ENCODE measurements around the gene NPAS2.

The NPAS2 gene

DNA sequence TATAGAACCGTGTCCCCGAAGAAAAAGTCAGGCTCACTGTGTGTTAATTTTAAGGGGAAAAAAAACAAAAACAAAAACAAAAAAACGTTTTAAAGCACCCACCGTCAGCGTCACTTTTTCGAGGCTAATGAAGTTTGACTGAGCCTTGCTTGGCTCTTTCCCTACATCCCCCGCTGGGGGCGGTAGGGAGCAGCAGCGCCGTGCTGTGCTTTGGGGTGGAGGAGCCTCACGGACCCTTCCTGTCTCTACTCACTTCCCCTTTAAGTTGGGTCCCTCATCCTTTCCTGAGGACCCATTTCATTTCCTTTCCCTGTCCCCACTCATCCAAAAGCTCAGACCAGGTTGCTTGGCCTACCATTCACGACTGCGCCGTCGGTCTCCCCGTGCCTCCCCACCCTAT is 99.4 kb downstream of the NPAS2 start:
- no peak for DNase-seq

DNA sequence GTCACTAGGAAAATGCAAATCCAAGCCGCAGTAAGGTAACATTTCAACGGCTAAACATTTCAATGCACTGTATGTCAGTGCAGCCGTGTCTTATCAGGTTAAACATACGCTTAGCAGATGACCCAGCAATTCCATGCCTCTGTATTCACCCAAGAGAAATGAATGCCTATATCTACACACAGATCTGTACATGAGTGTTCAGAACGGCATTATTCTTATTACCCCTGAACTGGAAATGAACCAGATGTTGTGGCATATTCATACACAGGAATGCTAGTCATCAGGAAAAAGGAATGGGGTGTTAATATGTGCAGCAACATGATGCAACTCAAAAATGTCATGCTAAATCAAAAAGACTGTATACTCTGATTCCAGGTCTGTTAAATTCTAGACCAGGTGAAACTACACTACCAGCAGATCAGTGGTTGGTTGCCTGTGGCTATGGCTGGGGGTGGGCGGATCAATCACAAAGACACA is 101.8 kb downstream of the NPAS2 start:
- no peak for DNase-seq

- DNase-seq, result no peak
These were observed 103.6 kb downstream of the NPAS2 start for GRCh38 chr2:100923461-100924060.

GRCh38 chr2:100924122-100924519 is 104.2 kb downstream of the NPAS2 start:
- no peak for DNase-seq

DNA sequence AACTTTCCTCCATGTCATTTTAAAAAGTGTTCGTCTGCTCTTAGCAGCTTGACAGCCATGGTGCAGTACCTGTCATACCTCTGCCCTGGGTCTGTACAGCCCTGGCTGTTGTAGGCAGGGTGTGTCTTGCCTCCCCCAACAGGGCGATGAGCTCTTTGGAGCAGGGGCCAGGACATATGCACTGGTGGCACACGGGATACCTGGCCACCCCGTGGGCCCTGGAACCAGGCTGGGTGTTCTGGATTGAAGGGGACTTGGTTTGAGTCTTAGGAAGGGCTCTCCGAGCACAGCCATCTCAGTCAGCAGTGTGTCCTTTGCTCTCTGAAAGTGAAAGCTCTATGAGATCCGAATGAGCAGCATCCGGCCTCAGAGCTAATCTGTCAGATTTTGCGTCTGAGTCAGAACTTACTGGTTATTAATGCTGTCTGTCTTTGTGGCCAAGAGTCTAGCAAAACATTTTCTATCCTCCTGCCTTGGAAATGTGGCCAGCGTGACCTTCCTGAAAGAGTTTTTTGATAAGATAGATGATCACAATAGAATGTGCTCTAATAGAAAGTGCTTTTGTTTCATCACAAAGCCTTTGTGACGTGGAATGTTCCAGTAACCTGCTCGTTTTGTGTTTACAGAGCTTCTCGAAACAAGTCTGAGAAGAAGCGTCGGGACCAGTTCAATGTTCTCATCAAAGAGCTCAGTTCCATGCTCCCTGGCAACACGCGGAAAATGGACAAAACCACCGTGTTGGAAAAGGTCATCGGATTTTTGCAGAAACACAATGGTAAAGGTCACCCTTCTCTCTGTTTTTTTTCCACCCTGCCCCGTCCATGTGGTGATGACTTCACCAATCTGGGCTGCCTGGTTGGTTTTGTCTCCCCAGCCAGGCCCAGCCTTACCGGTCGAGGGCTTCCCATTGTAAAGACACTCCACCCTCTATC is 104.8 kb downstream of the NPAS2 start:
- no peak for DNase-seq

DNA sequence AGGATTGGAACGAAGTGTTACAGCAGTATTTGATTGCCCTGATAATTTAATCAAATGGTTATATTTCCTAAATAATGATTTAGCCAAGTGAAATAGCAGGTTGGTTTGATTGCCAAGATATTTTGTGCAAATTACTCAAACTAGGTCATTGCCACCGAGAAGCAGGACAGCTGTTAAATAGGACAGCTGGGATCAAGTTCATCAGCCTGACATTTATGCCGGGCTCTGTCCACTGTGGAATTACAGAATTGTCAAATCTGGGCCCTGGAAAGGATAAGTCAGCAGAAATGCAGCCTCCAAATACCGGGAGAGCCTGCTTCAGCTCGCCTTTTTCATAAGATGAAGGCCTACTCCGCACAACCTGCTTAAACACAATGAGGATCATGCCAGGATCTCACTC is 108.3 kb downstream of the NPAS2 start:
- no peak for DNase-seq

- DNase-seq, result no peak
These were observed 109.2 kb downstream of the NPAS2 start for GRCh38 chr2:100929147-100929546.

- DNase-seq, result no peak
These were observed 114.8 kb downstream of the NPAS2 start for GRCh38 chr2:100934504-100935371.

DNA sequence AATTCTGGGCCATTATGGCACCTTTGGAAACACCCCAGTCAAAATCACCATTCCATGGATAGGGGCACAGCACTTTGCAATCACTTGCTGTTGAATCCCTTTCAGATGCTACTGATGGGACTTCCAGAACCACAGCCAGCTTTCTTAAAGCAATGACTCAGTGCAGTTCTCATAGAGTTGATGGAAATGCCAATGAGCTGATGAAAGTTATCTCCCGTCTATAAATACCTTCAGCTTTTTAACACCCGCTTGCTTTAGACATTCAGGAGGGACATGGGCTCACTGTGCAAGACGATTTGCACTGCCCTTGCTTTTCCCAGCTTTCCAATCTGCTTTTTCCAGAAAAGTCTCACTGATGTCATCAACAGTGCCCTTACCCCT is 115.4 kb downstream of the NPAS2 start:
- DNase-seq, result no peak

GRCh38 chr2:100936070-100936741 is 116.3 kb downstream of the NPAS2 start:
- no peak for DNase-seq

DNA sequence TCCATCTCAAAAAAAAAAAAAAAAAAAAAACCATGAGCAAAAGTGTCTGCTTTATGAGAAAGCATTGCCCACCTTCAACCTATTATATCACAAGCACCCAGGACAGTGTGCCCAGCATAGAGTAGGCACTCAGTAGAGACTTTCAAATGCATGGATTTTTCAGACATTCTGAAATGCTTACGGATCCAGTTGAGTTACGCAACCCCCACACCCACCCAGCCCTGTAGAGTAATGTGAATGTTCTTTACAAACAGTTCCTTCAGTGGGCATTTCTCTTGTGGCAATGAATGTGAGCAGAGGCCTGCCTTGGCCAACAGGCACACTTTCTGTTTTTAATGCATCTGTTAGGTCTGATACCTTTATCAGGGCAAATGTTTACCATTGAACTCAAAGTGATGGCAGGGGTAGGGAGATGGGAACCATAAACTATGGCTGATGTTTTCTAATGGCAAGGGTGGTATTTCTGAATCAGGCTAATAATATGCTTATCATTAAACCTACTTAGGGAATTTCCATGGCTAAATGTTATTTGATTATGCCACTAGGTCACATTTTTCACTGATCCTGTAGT is 117.1 kb downstream of the NPAS2 start:
- DNase-seq, result no peak

DNA sequence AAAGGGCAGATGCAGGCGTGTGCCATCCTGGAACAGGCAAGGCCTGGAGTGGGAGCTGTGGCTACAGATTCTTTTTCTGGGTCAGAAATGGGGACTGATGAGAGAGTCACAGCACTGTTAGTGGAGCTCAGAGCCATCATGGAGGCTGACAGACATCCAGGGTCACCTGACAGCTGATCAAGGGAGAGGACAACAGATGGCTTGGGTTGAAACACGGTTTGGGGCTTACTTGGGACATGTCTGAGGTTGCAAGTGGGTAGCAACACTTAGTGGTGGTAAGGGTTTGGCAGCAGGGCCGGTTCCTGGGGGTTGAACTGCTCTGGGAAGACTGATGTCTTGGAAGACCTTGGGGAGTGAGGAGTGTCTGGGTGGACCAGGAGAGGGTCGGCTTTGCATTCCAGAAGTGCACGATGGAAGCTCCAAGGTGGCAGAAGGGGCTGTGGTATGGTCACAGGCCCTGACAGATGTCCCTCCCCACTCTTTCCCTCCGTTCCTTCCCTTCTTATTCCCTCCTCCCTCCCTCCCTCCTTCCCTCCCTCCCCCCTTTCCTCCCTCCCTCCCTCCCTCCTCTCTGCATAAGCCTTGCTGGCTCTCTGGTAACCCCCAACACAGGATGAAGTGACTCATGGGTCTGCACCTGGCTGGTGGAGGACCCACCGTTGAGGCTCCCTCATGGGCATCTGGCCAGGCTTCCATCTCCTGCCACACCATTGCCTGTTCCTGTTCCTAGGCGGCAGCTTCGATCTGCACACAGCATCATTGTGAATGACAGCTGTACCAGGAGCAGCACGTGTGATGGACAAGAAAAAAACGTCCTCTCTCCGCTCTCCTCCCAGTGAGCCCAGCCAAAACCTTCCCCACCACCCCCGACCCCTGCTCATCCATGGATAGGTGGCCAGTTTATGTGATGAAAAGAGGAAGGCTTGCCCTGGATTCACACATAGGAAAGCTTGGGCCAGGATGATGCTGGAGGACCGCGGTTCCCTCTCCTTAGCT is 118.4 kb downstream of the NPAS2 start:
- DNase-seq, result no peak

- no peak for DNase-seq
These were observed 119.5 kb downstream of the NPAS2 start for GRCh38 chr2:100939445-100939844.

GRCh38 chr2:100940240-100940639 is 120.3 kb downstream of the NPAS2 start:
- DNase-seq, result no peak

GRCh38 chr2:100940766-100941645 is 121.1 kb downstream of the NPAS2 start:
- DNase-seq, result no peak

- DNase-seq, result no peak
These were observed 121.8 kb downstream of the NPAS2 start for GRCh38 chr2:100941646-100942240.

GRCh38 chr2:100944617-100945432 is 124.9 kb downstream of the NPAS2 start:
- DNase-seq, result no peak

DNA sequence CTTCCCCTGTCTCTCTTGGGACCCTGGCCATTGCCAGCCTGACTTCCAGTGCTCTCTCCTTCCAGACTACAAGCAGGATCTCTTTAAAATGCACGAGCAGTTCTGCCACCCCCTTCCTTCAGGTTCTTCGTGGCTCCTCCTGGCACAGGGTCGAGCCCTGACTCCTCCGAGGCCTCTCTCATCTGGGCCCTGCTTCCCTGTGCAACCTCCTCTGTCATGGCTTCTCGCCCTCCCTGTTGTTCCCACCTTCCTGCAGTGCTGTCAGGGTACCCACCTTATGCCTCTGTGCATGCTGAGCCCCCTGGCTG is 125.4 kb downstream of the NPAS2 start:
- no peak for DNase-seq

Data from effector CD8-positive, alpha-beta T cell (primary cell).